GM19043 (cell line): Measurements from ENCODE around the gene FOXP1.

Source experiments
- ATAC-seq: cut with Tn5 transposase; IDR thresholded peaks from one replicate; pipeline ENCODE4 v1.9.1; 2021; ENCODE audit warnings: low read depth; ENCODE audit not compliant: unreplicated experiment

FOXP1 gene

DNA sequence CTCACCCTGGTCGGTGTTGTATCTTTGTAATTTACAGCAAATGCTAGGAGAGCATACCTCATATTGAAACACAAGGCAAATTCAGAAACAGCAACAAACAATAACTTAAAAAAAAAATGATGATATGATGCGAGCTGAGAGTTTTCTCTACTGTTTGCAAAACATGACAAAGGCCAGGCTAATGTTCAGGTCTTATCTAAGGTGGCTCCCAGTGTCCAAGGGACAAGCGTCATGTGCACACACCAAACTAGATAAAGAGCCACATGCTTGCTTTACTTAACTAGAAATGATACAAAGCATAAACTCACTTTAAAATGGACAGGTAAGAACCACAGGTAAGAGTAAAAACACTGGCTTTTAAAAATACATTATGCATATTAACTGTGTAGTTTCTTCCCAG lies 375.9 kb downstream of the FOXP1 start:
- no peak for ATAC-seq

GRCh38 chr3:71206305-71207165 lies 377.0 kb downstream of the FOXP1 start:
- no peak for ATAC-seq

- no peak for ATAC-seq
These were observed 379.6 kb downstream of the FOXP1 start for GRCh38 chr3:71203727-71204488.

DNA sequence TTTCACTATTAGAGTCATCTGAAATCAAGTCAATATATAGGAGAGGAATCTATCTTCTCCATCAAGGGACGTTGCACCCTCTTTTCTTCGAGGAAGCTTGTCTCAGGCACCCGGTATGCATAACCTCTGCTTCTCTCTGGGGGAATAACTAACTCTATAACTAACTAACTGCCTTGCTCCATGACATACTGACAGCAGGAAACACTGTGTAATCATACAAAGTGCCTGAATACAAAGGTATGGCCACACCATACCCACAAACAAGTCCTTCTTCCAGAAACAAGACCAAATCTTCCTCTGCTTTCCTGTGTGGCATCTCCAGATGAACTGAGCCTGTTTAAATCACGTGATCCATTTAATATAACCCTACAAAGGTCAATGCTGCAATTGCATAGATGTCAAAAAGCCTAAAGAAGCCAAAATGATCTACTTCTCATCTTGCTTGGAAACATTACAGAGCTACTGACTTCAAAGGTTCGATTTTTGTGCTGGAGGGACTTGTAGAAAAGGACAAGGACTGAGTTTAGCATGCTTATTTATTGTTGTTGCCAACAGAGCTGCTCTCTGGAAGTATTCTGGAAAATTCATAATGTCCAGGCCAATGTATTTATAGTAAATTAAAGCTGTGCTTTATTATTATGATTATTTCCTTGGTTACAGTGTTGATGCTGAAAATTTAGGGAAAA lies 380.5 kb downstream of the FOXP1 start:
- ATAC-seq: no peak

GRCh38 chr3:71201939-71202338 lies 381.6 kb downstream of the FOXP1 start:
- no peak for ATAC-seq

DNA sequence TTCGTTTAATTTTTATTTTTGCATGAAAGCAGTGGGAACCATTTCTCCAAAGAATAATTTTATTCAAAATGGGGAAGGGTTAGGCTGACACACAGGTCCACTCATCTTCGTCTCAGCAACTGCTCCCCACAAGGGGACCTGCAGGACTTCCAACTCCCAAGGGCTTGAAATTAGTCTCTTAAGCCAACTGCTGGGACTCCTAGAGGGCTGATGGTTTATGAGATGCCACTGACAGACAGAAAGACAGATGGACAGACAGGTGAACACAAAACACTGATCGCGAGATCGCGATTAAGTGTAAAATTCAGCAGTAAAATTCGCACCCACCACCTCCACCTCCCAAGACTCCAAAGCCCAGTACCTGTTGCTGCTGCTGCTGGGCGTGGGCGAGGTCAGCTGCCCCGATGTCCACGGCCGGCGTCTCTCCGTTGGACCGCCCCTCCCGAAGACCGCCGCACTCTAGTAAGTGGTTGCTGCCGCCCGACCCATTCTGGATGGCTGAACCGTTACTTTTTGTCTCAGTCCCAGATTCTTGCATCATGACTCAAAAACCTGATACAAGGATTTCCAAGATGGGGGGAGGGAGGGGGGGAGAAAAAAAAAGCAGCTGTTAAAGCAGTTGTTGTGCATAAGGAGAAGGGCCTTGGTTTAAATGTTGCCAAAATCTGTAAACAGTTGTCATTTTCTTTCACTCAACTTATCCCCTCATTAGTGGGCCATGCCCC lies 385.5 kb downstream of the FOXP1 start:
- no peak for ATAC-seq

- ATAC-seq: no peak
These were observed 388.0 kb downstream of the FOXP1 start for GRCh38 chr3:71195492-71195891.

DNA sequence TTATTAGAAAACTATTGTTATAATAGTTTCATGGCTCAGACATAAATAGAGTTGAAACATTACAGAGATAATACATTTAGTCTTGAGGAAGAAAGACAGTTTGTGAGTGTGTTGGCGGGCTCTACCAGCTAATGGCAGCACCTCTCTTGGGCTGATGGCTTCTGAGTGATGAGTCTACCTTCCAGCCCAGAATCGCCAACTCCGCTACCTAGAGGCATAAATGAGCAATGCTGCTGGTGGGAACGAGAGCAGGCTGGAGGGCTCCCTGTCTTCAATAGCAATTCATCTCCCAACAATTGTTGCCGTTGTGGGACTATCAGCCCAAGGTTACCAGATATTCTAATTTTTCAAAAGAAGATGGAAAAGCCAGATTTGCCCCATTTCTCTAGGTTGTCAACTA lies 388.7 kb downstream of the FOXP1 start:
- ATAC-seq: no peak

DNA sequence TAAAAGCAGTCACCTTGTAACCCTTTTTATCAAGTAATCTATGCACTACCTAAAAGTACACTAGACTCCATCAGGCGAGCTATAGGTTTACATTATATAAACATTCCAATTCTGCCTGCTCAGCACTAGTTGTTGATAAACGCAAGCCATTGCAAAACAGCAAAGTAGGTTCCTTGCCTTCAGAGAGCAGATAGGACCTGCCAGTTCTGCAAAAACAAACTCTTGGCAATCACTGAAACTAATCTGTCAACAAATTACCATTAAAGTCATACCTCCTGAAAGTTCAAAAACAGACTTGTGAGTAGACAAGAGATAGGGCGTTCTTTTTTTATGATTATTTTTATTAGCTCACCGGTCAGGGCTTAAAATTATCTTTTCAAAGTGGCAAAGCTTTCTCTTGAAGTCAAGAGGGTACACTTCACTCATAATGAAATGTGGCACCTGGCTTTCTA lies 392.5 kb downstream of the FOXP1 start:
- no peak for ATAC-seq

DNA sequence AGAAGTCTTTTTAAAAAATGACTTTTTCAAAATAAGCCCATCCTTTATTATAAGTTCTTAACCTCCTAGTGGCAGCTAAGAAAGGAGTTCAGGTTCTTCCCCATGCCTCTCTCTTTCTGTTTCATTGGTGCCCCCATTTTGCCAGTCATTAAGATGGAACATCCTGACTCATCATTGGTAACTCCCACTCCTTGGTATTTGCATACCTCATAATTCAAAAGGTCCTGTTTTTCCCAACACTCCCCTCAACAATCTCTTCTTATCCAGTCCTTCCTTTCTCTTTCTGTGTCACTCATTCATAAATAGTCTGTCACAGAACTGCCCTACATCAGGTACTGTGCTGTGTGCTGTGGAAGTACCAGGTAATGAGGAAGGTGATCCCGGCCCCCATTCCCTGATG lies 394.0 kb downstream of the FOXP1 start:
- no peak for ATAC-seq

DNA sequence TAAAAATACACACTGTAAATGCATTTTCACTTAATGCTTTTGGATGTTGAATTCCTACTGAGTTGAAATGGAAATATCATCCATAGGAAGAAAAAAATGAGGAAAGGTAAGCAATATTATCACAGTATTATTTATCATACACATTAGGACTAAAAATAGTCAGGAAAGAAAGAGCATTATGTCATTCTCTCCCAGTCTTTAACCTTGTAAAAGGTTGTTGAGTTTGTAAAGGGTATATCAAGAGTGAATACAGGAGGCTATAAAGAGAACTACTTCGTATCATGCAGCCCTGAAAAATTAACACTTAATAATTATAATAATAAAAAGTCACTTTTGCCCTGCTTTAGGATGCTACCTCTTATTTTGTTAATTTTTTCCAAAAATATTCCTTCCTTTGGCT lies 395.8 kb downstream of the FOXP1 start:
- no peak for ATAC-seq

GRCh38 chr3:71186801-71187200 lies 396.7 kb downstream of the FOXP1 start:
- no peak for ATAC-seq

DNA sequence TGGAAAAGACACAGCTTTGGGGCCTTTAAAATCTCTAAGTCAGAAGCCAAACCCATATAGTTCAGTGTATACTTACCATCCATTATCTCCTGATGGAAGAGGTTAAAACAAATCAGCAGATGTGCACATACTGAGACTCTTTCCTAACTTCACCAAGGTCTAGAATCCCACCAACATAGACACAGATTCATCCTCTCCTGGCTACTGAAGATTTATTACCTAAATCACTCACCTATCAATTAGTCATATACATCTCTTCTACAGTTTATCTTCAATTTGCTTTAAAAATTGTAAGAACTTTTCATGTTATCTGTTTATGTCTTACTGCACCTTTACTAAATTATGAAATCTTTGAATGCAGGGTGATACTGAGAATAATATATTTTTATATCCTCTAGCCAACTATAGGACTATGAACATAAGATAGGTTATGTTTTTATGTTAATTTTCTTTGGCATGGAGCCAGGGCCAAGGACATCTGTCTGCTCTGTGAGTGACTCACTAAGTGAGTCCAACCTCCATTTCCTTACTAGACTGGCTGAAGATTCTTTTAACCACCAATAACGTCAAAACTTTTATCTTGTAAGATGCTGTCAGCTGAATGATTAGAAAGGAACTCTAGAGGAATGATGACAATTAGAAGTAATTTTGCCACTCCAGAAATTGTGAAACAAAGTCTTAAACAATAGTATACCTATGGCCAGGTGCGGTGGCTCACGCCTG lies 397.6 kb downstream of the FOXP1 start:
- ATAC-seq: no peak

GRCh38 chr3:71184252-71184651 lies 399.3 kb downstream of the FOXP1 start:
- no peak for ATAC-seq

DNA sequence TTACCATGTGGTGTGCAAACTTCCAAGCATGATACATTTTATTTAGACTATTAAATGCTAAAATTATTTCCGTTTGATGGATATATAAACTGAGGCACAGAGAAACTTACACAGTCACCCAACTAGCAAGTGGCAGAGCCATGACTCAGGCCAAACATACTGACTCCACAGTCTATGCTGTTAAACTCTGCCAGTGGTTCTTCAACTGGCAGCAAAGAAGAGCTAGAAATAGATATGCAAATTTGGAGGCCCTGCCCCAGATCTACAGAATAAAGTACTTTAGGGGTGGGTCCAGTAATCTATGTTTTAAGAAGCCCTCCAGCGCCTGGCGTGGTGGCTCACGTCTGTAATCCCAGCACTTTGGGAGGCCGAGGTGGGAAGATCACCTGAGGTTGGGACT lies 400.0 kb downstream of the FOXP1 start:
- no peak for ATAC-seq

- no peak for ATAC-seq
These were observed 403.0 kb downstream of the FOXP1 start for GRCh38 chr3:71180524-71180923.

DNA sequence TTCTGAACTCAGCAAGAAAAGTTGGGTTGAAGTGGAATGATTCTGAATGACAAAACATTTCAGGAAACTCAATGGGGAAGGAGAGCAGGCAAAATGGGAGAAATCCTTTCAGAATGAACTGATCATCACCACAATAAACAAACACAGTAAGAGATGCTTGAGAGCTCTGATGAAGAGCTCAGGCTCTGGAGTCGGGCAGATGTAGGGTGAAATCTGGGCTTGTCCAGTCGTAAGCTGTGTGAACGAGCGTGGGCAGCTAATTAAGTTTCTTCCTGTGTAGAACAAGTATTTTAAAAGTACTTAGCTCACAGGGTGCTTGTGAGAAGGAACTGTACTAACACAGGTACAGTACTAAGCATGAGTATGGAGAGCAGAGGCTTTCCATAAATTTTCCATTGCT lies 406.2 kb downstream of the FOXP1 start:
- no peak for ATAC-seq

GRCh38 chr3:71176366-71176765 lies 407.2 kb downstream of the FOXP1 start:
- no peak for ATAC-seq

- no peak for ATAC-seq
These were observed 407.7 kb downstream of the FOXP1 start for GRCh38 chr3:71175691-71176365.
